ENCODE measurements around the gene HSPA1B.
"Not testable (repeated sequence)": the region's sequence is repeated elsewhere in the genome, so short reads cannot be mapped to it uniquely, and the experiment has no call there.

HSPA1B gene

GRCh38 chr6:31858707-31859106, 31.2 kb downstream of the HSPA1B start:
- DNase-seq (ENCODE audit: low read depth) = no peak

- DNase-seq (ENCODE audit: low read depth) = no peak
Observed at GRCh38 chr6:31859923-31860322, 32.4 kb downstream of the HSPA1B start.

- no peak for DNase-seq (ENCODE audit: low read depth)
Observed at GRCh38 chr6:31860349-31860748, 32.8 kb downstream of the HSPA1B start.

- no peak for DNase-seq (ENCODE audit: low read depth)
Observed at GRCh38 chr6:31861150-31861549, 33.6 kb downstream of the HSPA1B start.

- DNase-seq (ENCODE audit: low read depth) = no peak
Observed at GRCh38 chr6:31861919-31862343, 34.4 kb downstream of the HSPA1B start.

- DNase-seq (ENCODE audit: low read depth) = peak; percentile 100
Observed at GRCh38 chr6:31862344-31863235, 35.1 kb downstream of the HSPA1B start, which contains the start of gene NEU1. TSS of gene NEU1 (minus strand) at chr6:31862821. CDS start at chr6:31862776, 45 bp downstream.

- not testable (repeated sequence) for DNase-seq (ENCODE audit: low read depth)
Observed at GRCh38 chr6:31864123-31864562, 36.6 kb downstream of the HSPA1B start.

- no peak for DNase-seq (ENCODE audit: low read depth)
Observed at GRCh38 chr6:31864818-31865204, 37.3 kb downstream of the HSPA1B start.

GRCh38 chr6:31865205-31866118, 37.9 kb downstream of the HSPA1B start:
- no peak for DNase-seq (ENCODE audit: low read depth)

- DNase-seq (ENCODE audit: low read depth) = not testable (repeated sequence)
Observed at GRCh38 chr6:31868658-31868971, 41.1 kb downstream of the HSPA1B start.

- no peak for DNase-seq (ENCODE audit: low read depth)
Observed at GRCh38 chr6:31869343-31869742, 41.8 kb downstream of the HSPA1B start.

GRCh38 chr6:31870385-31870921, 42.9 kb downstream of the HSPA1B start:
- no peak for DNase-seq (ENCODE audit: low read depth)

- peak; percentile 42 for DNase-seq (ENCODE audit: low read depth)
Observed at GRCh38 chr6:31871046-31871659, 43.6 kb downstream of the HSPA1B start.

- no peak for DNase-seq (ENCODE audit: low read depth)
Observed at GRCh38 chr6:31874084-31874670, 46.6 kb downstream of the HSPA1B start.

GRCh38 chr6:31874836-31875572, 47.5 kb downstream of the HSPA1B start:
- no peak for DNase-seq (ENCODE audit: low read depth)

GRCh38 chr6:31875877-31876276, 48.3 kb downstream of the HSPA1B start:
- DNase-seq (ENCODE audit: low read depth) = no peak

GRCh38 chr6:31876357-31876756, 48.8 kb downstream of the HSPA1B start:
- no peak for DNase-seq (ENCODE audit: low read depth)

- DNase-seq (ENCODE audit: low read depth) = no peak
Observed at GRCh38 chr6:31877125-31877650, 49.6 kb downstream of the HSPA1B start.

GRCh38 chr6:31877651-31878161, 50.2 kb downstream of the HSPA1B start:
- no peak for DNase-seq (ENCODE audit: low read depth)

- no peak for DNase-seq (ENCODE audit: low read depth)
Observed at GRCh38 chr6:31878222-31878621, 50.7 kb downstream of the HSPA1B start.
